Activated naive CD8-positive, alpha-beta T cell (primary cell): ENCODE results near the gene TGFBR3L.

Experiments used
- H3K27ac Mint-ChIP-seq: one replicate; pipeline ENCODE4 v1.8.0; 2021; ENCODE audit warnings: mixed read lengths
- H3K27me3 Mint-ChIP-seq: one replicate; pipeline ENCODE4 v1.8.0; 2021; ENCODE audit warnings: mixed read lengths
- H3K36me3 Mint-ChIP-seq: one replicate; pipeline ENCODE4 v1.8.0; 2021; ENCODE audit warnings: mixed read lengths
- H3K4me1 Mint-ChIP-seq: one replicate; pipeline ENCODE4 v1.8.0; 2021; ENCODE audit warnings: low read depth, mixed read lengths
- H3K4me3 Mint-ChIP-seq: one replicate; pipeline ENCODE4 v1.8.0; 2021; ENCODE audit warnings: mild to moderate bottlenecking, mixed read lengths
- H3K9me3 Mint-ChIP-seq: one replicate; pipeline ENCODE4 v1.8.0; 2021; ENCODE audit warnings: low read depth, mixed read lengths

The TGFBR3L gene

DNA sequence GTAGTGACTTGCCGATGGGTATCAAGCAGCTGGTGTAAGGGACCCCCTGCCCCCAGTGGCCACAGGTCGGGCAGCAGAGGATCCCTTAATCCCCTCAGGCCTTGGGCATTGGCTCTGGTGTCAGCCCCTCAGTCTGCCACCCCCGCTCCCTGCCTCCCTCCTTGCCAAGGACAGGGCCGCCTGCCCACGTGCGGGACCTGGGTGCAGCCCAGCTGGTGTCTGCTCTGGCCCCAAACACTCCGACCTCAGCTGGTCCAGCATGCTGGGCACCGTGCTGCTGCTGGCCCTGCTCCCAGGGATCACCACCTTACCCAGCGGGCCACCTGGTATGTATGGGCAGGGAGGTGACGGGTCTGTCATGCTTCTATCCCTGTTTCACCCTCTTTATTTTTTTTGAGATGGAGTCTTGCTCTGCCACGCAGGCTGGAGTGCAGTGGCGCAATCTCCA lies at the start of gene TGFBR3L:
TSS of gene TGFBR3L (plus strand) at position 233 of the 448 bp plus-strand sequence.
- no peak within 1 kb of the TSS for H3K27ac Mint-ChIP-seq
- peaks cover 16% of the 10 kb centered on the region for H3K4me1 Mint-ChIP-seq
- peak within 1 kb of the TSS; percentile 76 for H3K4me3 Mint-ChIP-seq
- no peaks in the 10 kb centered on the region for H3K9me3 Mint-ChIP-seq
- H3K36me3 Mint-ChIP-seq = no peaks in the 10 kb centered on the region
- peaks cover 6% of the 10 kb centered on the region for H3K27me3 Mint-ChIP-seq

DNA sequence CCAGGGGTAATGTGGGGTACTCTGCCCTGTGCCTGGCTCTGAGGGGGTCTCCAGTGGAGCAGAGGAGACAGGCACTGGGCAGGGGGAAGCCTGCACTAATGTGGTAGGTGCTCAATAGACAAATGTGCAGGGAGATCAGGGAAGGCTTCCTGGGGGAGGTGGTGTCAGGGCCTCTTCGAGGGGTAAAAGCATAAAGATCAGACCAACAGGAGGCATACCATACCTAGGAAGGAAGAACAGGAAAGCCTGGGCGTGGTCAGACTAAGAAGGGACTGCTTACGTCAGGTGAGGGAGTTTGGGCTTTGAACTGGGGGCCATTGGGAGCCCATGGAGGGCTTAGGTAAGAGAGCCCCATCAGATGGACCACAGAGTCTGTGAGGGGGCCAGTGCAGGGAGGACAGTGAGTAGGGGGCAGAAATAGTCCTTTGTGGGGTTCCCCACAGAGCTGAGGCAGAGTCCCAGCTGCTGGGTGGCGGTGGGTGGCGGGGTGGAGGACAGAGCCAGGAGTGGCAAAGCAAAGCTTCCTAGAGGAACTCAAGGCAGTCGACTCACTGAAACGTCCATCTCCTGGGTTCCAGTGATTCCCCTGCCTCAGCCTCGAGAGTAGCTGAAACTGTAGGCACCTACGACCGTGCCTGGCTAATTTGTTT lies 49.2 kb upstream of the TGFBR3L start:
- Mint-ChIP-seq H3K9me3 (no peaks in the 10 kb centered on the region), H3K4me3 (no peak overlapping the region), H3K4me1 (peaks cover 24% of the 10 kb centered on the region), H3K27me3 (no peaks in the 10 kb centered on the region), H3K36me3 (no peaks in the 10 kb centered on the region), H3K27ac (no peak overlapping the region)

DNA sequence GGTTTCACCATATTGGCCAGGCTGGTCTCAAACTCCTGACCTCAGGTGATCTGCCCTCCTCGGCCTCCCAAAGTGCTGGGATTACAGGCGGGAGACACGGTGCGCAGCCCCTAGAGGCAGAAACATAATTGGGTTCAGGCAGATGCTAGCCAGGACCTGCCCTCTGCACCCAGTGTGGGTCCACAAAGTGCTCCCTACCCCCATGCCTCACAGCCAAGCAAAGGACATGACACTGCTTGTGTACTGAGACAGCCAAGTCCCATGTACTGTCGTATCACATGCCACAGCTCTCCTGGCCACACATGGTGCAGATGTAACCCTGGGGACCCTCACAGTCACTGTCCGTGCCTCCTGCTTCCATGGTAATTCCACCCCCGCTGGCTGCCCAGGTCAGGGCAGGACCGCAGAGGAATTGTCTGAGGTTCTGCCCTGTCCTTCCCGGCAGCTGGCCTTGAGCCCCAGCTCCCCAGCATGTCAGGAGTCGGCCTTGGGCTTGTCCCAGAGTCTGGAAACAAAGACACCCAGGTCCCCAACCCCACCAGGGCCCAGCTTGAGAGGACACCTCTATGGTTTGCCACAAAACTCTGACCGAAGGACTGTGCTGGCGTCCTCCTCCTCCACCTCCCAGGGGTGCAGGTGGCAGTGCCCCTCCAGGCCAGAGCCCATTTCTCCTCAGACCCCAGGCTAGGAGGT lies 48.1 kb upstream of the TGFBR3L start:
- H3K27me3 Mint-ChIP-seq = no peaks in the 10 kb centered on the region
- no peaks in the 10 kb centered on the region for H3K36me3 Mint-ChIP-seq
- no peaks in the 10 kb centered on the region for H3K9me3 Mint-ChIP-seq
- peaks cover 27% of the 10 kb centered on the region for H3K4me1 Mint-ChIP-seq
- no peak overlapping the region for H3K4me3 Mint-ChIP-seq
- no peak overlapping the region for H3K27ac Mint-ChIP-seq

DNA sequence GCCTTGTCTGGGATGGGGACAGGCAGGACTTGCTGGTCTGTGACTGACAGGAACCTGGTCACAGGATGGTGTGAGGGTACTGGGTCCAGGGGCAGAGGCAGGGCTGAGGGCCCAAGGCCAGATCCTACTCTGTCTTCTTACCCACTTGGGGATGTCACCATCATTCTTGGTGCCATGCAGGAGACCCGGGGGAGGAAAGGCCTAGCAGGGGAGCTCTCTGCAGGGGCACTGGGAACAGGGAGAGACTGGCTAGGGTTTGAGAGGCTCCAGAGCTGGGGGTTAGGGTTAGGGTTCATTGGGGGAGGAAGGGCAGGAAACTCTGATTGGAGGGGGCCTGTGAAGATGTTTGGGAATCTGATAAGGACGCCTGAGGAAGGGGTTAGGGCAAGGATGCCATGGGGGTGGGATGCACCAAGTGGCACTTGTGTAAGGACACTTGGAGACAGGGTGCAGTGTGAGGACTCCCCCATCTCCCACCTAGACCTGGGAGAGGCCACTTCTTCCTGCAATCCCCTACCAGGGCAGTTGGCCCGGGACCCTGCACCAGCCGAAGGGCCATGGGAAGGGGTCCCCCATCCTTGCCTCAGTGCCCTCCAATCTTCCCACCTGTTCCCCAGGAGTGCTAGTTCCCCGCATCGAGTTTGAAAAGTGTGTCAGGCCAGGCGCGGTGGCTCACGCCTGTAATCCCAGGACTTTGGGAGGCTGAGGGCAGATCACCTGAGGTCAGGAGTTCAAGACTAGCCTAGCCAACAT lies 47.4 kb upstream of the TGFBR3L start:
- H3K27ac Mint-ChIP-seq = no peak overlapping the region
- no peaks in the 10 kb centered on the region for H3K9me3 Mint-ChIP-seq
- H3K4me3 Mint-ChIP-seq = no peak overlapping the region
- H3K4me1 Mint-ChIP-seq = peaks cover 31% of the 10 kb centered on the region
- no peaks in the 10 kb centered on the region for H3K27me3 Mint-ChIP-seq
- H3K36me3 Mint-ChIP-seq = no peaks in the 10 kb centered on the region

DNA sequence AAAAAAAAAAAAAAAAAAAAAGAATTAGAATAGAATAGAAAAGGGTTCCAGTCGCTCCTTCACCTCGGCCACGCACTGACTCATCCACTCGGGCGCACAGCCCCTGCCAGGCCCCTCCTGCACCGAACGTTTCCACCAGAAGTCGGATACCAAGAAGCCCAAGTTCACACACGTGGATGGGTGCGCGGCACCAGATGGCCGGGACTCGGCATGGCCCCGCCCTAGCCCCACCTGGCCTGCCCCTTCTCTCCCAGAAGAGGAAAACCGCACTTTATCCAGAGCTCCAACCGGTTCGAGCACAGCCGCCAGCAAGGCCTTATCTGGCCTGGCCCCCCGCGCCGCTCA lies 46.3 kb upstream of the TGFBR3L start:
- no peaks in the 10 kb centered on the region for H3K27me3 Mint-ChIP-seq
- H3K4me3 Mint-ChIP-seq = peak overlapping the region; percentile 78
- H3K4me1 Mint-ChIP-seq = peaks cover 30% of the 10 kb centered on the region
- no peaks in the 10 kb centered on the region for H3K9me3 Mint-ChIP-seq
- H3K27ac Mint-ChIP-seq = no peak overlapping the region
- H3K36me3 Mint-ChIP-seq = no peaks in the 10 kb centered on the region

DNA sequence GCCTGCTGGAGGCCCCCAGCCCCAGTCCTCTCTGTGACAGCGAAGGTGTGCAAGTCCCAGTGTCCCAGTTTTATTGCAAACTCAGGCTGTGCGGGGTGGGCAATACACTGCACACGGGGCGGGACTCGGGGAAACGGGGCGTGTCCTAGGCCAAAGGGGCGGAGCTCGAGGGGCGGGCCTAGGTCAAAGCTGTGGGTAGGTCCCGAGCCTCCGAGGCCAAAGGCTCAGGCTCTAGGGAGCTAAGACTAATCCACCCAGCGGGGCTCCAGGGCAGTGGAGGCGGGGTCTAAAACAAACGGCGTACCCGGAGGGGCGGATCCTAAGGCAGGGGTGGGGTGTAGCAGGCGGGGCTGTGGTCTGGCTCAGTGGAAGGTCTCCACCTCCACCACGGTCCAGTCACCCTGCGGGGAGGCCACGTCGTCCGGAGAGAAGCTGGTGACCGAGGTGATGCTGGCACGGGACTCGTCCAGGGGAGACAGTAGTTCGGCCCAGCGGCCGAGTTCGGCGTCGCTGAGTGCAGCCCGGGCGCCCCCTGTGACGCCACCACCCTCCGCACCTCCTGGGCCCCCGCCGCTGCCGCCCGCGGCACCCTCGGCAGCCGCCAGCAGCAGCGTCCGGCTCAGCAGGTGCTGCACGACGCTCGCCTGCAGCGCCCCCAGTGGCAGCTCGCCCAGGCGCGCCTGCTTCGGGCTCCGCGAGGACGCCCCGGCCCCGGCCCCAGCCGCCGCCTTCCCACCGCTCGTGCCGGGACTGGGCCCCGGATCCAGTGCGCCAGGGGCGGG lies 45.8 kb upstream of the TGFBR3L start:
- Mint-ChIP-seq H3K36me3 (no peaks in the 10 kb centered on the region), H3K27me3 (no peaks in the 10 kb centered on the region), H3K4me1 (peaks cover 33% of the 10 kb centered on the region), H3K4me3 (peak overlapping the region; percentile 78), H3K27ac (no peak overlapping the region), H3K9me3 (no peaks in the 10 kb centered on the region)

DNA sequence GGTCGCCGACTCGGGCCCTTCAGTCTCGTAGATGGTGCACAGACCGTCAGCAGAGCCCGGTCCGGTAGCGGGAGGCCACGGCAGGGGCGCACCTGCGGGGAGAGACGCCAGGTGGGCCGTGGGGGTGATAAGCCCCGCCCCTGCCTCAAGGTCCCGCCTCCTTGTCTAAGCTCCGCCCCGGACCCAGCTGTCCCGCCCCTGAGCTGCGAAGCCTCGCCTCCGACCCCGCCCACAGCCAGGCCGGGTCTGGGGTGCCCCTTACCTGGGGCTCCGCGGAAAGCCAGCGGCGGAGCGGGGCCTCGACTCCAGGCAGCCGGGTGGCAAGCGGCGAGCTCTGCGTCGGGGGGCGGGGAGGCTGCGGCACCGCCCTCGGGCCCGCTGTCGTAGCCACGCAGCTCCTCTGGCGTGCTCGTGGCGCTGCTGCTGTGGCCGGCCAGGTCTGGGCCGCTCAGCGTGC lies 45.1 kb upstream of the TGFBR3L start:
- Mint-ChIP-seq H3K27ac (no peak overlapping the region), H3K9me3 (no peaks in the 10 kb centered on the region), H3K36me3 (no peaks in the 10 kb centered on the region), H3K4me1 (peaks cover 33% of the 10 kb centered on the region), H3K4me3 (peak overlapping the region; percentile 58), H3K27me3 (no peaks in the 10 kb centered on the region)

DNA sequence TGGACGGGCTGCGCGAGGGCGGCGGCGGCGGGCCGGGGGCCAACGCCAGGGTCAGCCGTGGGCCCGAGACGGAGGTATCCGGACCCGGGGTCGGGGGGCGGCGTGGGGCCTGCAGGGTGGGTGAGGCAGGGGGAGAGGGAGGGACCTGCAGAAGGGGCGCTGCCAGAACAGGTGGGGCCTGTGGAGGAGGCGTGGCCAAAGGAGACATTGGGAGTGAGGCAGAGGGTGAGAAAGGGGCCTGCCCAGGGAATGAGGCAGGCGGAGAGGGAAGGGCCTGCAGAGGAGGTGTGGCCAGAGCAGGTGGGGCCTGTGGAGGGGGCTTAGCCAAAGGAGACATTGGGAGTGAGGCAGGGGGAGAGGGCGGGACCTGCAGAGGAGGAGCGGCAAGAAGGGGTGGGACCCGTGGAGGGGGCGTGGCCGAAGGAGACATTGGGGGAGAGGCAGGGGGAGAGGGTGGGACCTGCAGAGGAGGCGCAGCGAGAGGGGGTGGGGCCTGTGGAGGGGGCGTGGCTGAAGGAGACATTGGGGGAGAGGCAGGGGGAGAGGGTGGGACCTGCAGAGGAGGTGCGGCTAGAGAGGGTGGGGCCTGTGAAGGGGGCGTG lies 44.6 kb upstream of the TGFBR3L start:
- no peaks in the 10 kb centered on the region for H3K36me3 Mint-ChIP-seq
- H3K27ac Mint-ChIP-seq = no peak overlapping the region
- no peaks in the 10 kb centered on the region for H3K9me3 Mint-ChIP-seq
- H3K4me1 Mint-ChIP-seq = peaks cover 31% of the 10 kb centered on the region
- H3K27me3 Mint-ChIP-seq = no peaks in the 10 kb centered on the region
- peak overlapping the region; percentile 65 for H3K4me3 Mint-ChIP-seq

DNA sequence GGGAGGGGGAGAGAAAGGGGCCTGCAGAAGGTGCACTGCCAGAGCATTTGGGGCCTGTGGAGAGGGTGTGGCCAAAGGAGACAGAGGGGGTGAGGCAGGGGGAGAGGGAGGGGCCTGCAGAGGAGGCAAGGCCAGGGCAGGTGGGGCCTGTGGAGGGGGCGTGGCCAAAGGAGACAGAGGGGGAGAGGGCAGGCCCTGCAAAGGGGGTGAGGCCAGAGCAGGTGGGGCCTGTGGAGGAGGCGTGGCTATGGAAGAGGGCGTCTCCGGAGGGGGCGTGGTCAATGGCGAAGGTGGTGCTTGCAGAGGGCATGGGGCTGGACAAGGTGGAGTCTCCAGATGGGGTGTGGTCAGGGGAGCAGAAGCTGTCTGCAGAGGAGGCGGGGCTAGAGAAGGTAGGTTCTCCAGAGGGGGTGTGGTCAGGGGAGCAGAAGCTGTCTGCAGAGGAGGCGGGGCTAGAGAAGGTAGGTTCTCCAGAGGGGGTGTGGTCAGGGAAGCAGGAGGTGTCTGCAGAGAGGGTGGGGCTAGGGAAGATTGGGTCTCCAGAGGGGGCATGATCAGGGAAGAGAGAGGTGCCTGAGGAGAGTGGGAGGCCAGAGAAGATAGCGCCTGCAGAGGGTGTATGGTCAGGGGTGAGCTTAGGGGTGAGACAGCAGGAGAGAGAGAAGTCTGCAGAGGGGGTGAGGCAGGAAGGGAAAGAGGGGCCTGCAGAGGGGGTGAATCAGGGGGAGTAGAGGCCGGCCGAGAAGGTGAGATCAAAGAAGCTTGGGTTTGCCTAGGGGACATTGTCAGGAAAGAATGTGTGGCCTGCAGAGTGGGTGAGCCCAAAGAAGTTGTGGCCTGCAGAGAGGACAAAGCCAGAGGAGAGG lies 43.8 kb upstream of the TGFBR3L start:
- Mint-ChIP-seq H3K27ac (no peak overlapping the region), H3K36me3 (no peaks in the 10 kb centered on the region), H3K27me3 (no peaks in the 10 kb centered on the region), H3K9me3 (no peaks in the 10 kb centered on the region), H3K4me3 (peak overlapping the region; percentile 66), H3K4me1 (peaks cover 26% of the 10 kb centered on the region)

DNA sequence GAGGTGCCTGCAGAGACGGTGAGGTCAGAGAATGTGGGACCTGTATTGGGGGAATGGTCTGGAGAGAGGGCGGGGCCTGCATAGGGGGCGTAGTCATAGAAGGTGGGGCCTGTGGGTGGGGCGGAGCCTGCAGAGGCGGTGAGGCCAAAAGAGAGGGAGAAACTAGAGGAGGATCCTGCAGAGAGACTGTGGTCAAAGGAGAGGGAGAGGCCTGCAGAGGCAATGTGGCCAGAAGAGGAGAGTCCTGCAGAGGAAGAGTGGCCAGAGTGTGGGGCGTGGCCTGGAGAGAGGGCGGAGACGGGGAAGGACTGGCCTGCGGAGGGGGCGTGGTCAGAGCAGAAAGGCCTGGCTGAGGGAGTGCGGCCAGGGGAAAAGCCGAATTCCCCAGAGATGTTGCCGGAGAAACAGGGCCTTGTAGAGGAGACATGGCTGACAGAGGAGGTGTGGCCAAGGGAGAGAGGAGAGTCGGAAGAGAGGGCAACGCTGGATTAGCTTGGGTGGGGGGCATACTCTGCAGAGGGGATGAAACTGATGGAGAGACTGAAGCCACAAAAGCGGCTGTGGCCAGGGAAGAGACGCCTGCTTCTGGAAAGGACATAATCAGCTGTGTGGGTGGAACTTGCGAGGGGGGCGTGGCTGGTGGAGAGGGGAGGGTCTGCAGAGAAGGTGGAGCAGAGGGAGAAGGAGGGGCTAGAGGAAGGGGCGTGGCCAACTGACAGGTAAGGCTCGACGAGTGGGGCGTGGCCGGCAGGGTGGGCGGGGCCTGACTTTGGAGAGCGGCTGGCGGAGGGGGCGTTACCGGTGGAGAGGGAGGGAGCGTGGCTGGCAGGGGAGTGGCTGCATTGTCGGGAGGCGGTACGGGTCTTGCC lies 43.0 kb upstream of the TGFBR3L start:
- Mint-ChIP-seq H3K9me3 (no peaks in the 10 kb centered on the region), H3K4me3 (peak overlapping the region; percentile 66), H3K4me1 (peaks cover 26% of the 10 kb centered on the region), H3K27me3 (no peaks in the 10 kb centered on the region), H3K27ac (no peak overlapping the region), H3K36me3 (no peaks in the 10 kb centered on the region)

DNA sequence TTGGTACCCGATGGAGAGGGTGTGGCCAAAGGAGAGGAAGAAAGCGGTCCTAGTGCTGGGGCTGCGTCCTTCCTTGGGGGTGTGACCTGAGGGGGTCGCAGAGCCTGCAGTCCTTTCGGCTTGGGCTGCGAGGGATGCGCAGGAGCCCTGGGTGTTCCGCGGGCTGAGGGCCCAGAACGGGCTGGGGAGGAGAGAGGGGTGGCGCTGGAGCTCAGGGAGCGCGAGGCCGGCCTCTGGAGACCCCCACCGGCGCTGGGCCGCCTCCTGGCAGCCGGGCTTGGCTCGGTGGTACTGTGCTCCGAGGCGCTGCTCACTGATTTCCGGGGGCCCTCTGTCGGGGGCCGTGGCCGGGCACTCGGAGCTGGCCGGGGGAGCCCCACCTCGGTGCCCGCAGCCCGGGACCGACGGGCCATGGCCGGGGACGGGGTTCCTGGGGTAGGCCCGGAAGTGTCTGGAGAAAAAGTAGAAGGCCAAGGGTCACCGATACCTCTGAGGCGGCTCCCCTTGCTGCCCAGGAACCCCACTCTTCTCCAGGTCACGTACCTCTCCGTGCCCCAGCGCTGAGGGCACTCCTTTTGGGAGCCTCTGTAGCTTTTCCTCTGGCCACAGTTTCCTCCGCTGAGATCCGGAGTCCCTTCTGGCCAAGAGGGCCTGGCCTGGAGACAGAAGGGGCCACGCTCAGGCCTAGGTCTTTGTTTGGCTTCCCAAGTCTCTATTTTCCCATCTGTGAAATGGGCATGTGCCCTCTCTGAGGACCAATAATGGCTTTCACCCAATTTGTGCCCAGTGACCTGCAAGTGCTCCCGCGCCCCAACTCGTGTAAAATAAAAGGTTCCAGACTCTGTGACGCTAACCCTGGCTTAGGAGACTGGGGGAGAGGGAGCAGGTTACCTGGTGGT lies 42.1 kb upstream of the TGFBR3L start:
- H3K36me3 Mint-ChIP-seq = no peaks in the 10 kb centered on the region
- H3K4me1 Mint-ChIP-seq = peaks cover 26% of the 10 kb centered on the region
- H3K9me3 Mint-ChIP-seq = no peaks in the 10 kb centered on the region
- H3K4me3 Mint-ChIP-seq = peak overlapping the region; percentile 17
- H3K27ac Mint-ChIP-seq = no peak overlapping the region
- no peaks in the 10 kb centered on the region for H3K27me3 Mint-ChIP-seq

DNA sequence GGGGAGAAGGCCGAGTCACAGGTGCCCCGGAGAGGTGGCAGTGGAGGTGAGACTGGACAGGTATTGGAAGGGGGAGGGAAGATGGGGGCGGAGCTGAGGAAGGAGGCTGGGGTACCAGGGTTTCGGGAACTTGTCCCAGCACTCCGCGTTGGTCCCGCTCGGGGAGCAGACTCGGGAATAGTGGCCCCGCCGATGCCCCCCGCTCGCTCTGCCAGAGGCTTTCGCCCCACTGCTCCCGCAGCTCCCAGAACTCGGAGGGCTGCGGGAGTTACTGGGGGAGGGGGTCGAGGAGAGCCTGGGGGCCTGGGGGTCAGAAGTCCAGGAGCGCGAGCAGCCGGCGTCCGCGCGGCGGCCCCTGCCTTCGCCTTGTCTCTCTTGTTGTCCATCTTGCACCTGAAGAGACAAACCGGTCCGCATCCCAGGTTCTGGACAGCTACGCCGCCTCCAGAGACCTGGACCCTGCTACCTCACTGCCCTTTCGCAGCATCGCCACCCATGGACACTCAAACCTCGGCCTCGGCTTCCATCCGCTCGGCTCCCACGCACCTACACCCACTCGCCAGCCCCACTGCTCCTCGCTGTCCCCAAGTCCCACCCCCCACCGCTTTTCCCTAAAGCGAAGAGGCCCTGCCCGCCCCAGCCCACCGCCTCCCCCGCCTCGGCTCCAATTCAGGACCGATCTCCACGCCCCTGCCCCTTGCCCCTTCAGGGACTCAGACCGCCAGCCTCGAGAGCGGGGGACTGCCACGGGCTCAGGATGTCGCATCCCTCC lies 41.1 kb upstream of the TGFBR3L start:
- Mint-ChIP-seq H3K4me1 (peaks cover 24% of the 10 kb centered on the region), H3K9me3 (no peaks in the 10 kb centered on the region), H3K36me3 (no peaks in the 10 kb centered on the region), H3K27ac (no peak overlapping the region), H3K4me3 (peak overlapping the region; percentile 81), H3K27me3 (no peaks in the 10 kb centered on the region)
